WI38 (cell line): Measurements from ENCODE around the gene FMOD.

Experiments used
- H3K4me3 ChIP-seq: 2 replicates; pipeline ENCODE4 v1.5.1; 2011; ENCODE audit warnings: low read depth, mild to moderate bottlenecking, control low read depth, low read length
- CTCF ChIP-seq: IDR thresholded peaks from 2 replicates; pipeline ENCODE4 v1.5.1; 2012; ENCODE audit warnings: low read depth, mild to moderate bottlenecking, control low read depth, low read length

Gene FMOD

GRCh38 chr1:203380420-203381150, 29.7 kb upstream of the FMOD start:
- H3K4me3 ChIP-seq: no peak overlapping the region

DNA sequence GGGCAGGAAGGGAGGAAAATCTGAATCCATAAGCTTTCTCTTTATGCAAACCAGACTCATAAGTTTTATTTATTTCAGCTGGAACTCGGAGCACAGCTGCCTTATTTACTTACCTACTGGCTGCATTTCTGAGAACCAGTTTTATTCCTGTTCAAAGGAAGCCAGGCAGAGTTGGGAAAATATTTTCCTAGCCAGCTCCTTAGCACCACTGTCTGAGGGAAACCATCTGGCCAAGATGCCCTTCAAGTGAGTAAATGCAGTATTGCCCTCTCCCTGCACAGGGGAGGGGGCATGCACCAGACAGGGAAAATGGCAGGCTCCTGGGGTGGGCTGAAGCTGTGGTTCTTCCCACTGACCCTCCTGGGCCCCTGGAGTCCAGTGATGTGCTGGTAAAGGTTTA, 28.9 kb upstream of the FMOD start:
- TF ChIP-seq CTCF: no peak
- H3K4me3 ChIP-seq: no peak overlapping the region

More at GRCh38 chr1:203380420-203381150, 29.7 kb upstream of the FMOD start:
- no peak for TF ChIP-seq CTCF

- H3K4me3 ChIP-seq: no peak overlapping the region
- no peak for TF ChIP-seq CTCF
Measured at GRCh38 chr1:203378556-203379245, 27.8 kb upstream of the FMOD start.

GRCh38 chr1:203373991-203374390, 23.1 kb upstream of the FMOD start:
- H3K4me3 ChIP-seq: no peak overlapping the region
- TF ChIP-seq CTCF: no peak

DNA sequence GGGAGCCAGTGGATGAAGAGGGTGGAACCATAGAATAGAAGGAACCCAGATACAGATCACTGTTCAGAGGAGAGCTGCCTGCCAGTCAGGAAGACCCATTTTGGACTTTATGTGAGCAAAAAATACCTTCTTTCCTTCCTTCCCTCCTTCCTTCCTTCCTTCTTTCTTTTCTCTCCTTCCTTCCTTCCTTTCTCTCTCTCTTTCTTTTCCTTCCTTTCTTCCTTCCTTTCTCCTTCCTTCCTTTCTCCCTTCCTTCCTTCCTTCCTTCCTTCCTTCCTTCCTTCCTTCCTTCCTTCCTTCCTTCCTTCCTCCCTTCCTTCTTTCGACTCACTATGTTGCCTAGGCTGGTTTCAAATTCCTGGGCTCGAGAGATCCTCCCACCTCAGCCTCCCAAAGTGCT, 22.1 kb upstream of the FMOD start:
- no peak overlapping the region for H3K4me3 ChIP-seq
- TF ChIP-seq CTCF: no peak

- TF ChIP-seq CTCF: no peak
- no peak overlapping the region for H3K4me3 ChIP-seq
Measured at GRCh38 chr1:203371288-203371687, 20.4 kb upstream of the FMOD start.

DNA sequence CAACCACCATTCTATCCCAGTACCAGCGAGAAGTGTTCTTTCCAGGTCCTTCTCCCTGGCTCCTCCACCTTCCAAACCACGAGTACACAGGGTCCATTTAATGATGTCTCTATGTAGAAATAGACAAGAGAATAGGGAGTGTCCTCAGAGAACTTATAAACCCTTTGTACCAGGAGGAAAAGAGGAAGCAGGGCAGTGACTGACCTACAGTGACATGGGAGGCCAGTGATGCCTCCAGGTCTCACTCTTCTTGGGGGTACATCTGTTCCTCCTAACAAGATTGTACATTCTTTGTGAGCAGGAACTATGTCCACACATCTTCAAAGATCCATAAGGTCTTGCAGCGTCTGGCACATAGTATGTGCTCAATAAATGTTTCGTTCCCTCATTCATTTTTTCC, 18.7 kb upstream of the FMOD start:
- TF ChIP-seq CTCF: no peak
- no peak overlapping the region for H3K4me3 ChIP-seq
